ENCODE data around the gene WWOX. TPM values are rescaled to one million over a fixed set of nuclear protein-coding genes. Genes with fewer than 3 reads are reported as not detected.

The WWOX gene
- total and polyA plus RNA-seq, 2 of the 13 experiments (the other 11 are each of a cell fraction or from before 2014, with no cell fraction given): 9.1 to 37.4 TPM

- TF ChIP-seq, protein P1, sequence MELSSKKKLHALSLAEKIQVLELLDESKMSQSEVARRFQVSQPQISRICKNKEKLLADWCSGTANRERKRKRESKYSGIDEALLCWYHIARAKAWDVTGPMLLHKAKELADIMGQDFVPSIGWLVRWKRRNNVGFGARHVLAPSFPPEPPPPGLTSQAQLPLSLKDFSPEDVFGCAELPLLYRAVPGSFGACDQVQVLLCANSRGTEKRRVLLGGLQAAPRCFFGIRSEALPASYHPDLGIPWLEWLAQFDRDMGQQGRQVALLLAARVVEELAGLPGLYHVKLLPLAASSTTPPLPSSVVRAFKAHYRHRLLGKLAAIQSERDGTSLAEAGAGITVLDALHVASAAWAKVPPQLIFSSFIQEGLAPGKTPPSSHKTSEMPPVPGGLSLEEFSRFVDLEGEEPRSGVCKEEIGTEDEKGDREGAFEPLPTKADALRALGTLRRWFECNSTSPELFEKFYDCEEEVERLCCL (CRISPR knock-in tag; IDR thresholded peaks at IDR 0.05; ENCODE audit: borderline replicate concordance): no peak
- TF ChIP-seq RFX3 (CRISPR knock-in tag; IDR thresholded peaks at IDR 0.05): no peak
- no peak for TF ChIP-seq CBX2 (IDR thresholded peaks at IDR 0.05; ENCODE audit: low read depth, low read length)
- TF ChIP-seq CBX2 (CRISPR knock-in tag; IDR thresholded peaks at IDR 0.05; ENCODE audit: low read depth): no peak
- TF ChIP-seq KLF9 (CRISPR knock-in tag; IDR thresholded peaks at IDR 0.05; ENCODE audit: low read depth): no peak
- TF ChIP-seq MTA1 (CRISPR knock-in tag; IDR thresholded peaks at IDR 0.05; ENCODE audit: borderline replicate concordance): no peak
- no peak for TF ChIP-seq KAT8 (CRISPR knock-in tag; IDR thresholded peaks at IDR 0.05)
These were observed 685.3 kb downstream of the WWOX start (continued) for GRCh38 chr16:78784771-78785170.

DNA sequence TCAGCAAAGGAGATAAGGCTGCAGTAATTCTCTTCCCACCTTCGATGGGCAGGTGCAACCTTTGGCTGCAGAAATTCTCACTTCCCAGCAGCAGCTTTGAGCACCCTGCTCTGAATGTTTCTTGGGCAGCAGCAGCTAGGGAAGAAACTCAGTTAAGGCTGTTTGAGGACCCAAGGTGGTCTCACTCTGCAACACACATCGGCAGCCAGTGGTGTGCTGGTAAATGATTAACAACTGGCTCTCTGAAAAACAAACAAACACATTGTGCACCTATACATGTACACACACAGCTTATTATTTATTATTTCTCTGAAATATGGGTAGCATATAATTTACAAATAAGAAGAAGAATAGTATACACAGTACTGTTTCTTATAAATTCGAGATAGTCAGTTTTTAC, 685.8 kb downstream of the WWOX start:
- POLR2A ChIA-PET: no interaction called here
- DNase-seq (ENCODE audit: low spot score) (no peak), FAIRE-seq (no peak), ATAC-seq (peak; percentile 79)
- H4K20me1 ChIP-seq (ENCODE audit: insufficient read depth, low read length): no peaks in the 10 kb centered on the region
- peaks cover 11% of the 10 kb centered on the region for H3K4me1 ChIP-seq (ENCODE audit: insufficient read depth, low read length)
- H3K9ac ChIP-seq (ENCODE audit: insufficient read depth, low read depth, low read length): no peak overlapping the region
- 30% methylated on average over 3 of the region's 3 CpGs for WGBS (ENCODE audit: low lambda C conversion rate)
- no peak overlapping the region for H2AFZ ChIP-seq (ENCODE audit: low read length)
- no peaks in the 10 kb centered on the region for H3K36me3 ChIP-seq (replicated peaks in 1 of 2; ENCODE audit: control insufficient read depth in 1 of 2, insufficient read depth in 2 of 2, low read length in 2 of 2)
- BruUV-seq (replicated peaks): no TSS peak
- intact Hi-C loops (cut with micrococcal nuclease; ENCODE audit: unreplicated experiment) (no loop called here), in situ Hi-C loops (cut with HindIII; ENCODE audit: extremely low pct_ligation_motif_present, low pct_unique_long_range_greater_than_20kb) (no loop called here)
- no peak overlapping the region for H3K4me3 ChIP-seq (replicated peaks in 1 of 3; ENCODE audit: insufficient read depth in 1 of 3, low read depth in 2 of 3, low read length in 3 of 3)
- TF ChIP-seq HNF1A (IDR thresholded peaks at IDR 0.05; ENCODE audit: low read depth) (peak; percentile 72), HNF1A (CRISPR knock-in tag; IDR thresholded peaks at IDR 0.05; ENCODE audit: borderline replicate concordance) (no peak), REXO4 (CRISPR knock-in tag; IDR thresholded peaks at IDR 0.05; ENCODE audit: borderline replicate concordance) (no peak), GPBP1L1 (CRISPR knock-in tag; IDR thresholded peaks at IDR 0.05) (no peak), ZBTB38 (CRISPR knock-in tag; IDR thresholded peaks at IDR 0.05) (no peak), E2F5 (CRISPR knock-in tag; conservative IDR thresholded peaks at IDR 0.05) (no peak)
- H3K4me2 ChIP-seq (ENCODE audit: low read depth, low read length): peak overlapping the region; percentile 47
- no peaks in the 10 kb centered on the region for H3K27me3 ChIP-seq (ENCODE audit: control insufficient read depth in 1 of 2, insufficient read depth in 2 of 2, low read length in 2 of 2)
- no peak overlapping the region for H3K27ac ChIP-seq (ENCODE audit: extremely low read length, insufficient read depth, low read length)
- no peaks in the 10 kb centered on the region for H3K9me3 ChIP-seq (ENCODE audit: low read length)
- no peaks in the 10 kb centered on the region for H3K79me2 ChIP-seq (ENCODE audit: insufficient read depth, low read length)
- CTCF ChIA-PET (ENCODE audit: low intra/inter-chr PET ratio, low total read pairs): no interaction called here
